ENCODE data around the gene CAMK1G. TPM values are rescaled to one million over a fixed set of nuclear protein-coding genes. Genes with fewer than 3 reads are reported as not detected.

CAMK1G gene
- total and polyA plus RNA-seq, 9 of the 15 experiments (the other 6 are each of a cell fraction or from before 2014, with no cell fraction given) = not detected

DNA sequence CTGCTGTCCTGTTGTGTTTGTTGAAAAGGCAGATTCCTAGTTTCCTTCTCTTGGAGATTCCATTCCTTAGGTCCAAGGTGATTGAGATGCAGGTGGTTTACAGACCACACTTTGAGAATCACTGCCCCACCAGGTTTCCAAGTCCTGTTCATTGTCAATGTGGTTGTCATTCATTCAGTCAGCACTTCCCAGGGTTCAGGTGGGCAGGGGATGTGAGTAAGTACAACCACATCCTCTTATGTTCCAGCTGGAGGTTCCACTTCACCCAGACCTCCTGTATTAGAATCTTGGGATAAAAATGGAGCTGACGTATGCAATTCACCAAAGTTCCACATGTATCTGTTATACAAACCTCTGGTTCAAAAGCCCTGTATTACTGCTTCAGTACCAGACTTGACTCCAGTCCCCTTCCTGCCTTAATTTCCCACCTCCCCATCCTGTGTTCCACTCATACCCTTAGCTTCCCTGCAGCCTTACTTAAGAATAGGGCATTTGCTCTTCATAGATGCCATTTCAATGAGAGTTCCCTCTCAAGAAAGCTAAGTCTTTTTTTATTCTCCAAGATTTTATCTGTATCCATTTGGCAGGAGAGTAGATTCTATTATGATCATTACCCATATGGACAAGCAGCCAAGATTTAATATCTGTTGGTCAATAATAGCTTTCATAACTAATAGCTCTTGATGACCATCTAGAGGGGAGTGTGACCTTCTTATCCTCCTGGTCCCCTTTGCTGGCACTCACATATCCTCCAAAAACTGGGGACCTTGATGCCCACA is 46.0 kb upstream of the CAMK1G start:
- Histone ChIP-seq H3K9me3 (replicated peaks; ENCODE audit: control insufficient read depth, insufficient read depth, low read depth, low read length) (no peaks in the 10 kb centered on the region), H3K36me3 (ENCODE audit: control insufficient read depth, insufficient read depth, low read length) (no peaks in the 10 kb centered on the region), H3K27me3 (ENCODE audit: control insufficient read depth in 2 of 2, insufficient read depth in 2 of 2, low read length in 2 of 2) (no peaks in the 10 kb centered on the region), H3K27ac (ENCODE audit: extremely low read depth, low read depth, low read length) (no peak overlapping the region), H3K4me1 (replicated peaks in 1 of 2; ENCODE audit: control insufficient read depth in 2 of 2, insufficient read depth in 2 of 2, low read length in 2 of 2) (no peaks in the 10 kb centered on the region), H3K79me2 (ENCODE audit: control insufficient read depth, insufficient read depth, low read length) (no peaks in the 10 kb centered on the region), H3K4me3 (no peak overlapping the region), H3K9me1 (ENCODE audit: control insufficient read depth, insufficient read depth, low read length) (no peaks in the 10 kb centered on the region), H2AFZ (ENCODE audit: low read depth, low read length) (no peak overlapping the region), H4K20me1 (replicated peaks; ENCODE audit: control insufficient read depth, insufficient read depth, low read length) (0 out of 2 replicates have a peak, but pooled peaks cover 2% of the 10 kb centered on the region), H3K4me2 (ENCODE audit: insufficient read depth, low read length) (no peak overlapping the region), H3K9ac (ENCODE audit: insufficient read depth in 1 of 2, low read depth in 2 of 2, low read length in 2 of 2) (no peak overlapping the region)
- intact Hi-C loops (cut with micrococcal nuclease) = no loop called here
- ChIA-PET POLR2A (no interaction called here), CTCF (ENCODE audit: low intra/inter-chr PET ratio) (no interaction called here)
- in situ Hi-C loops (cut with MboI) = no loop called here
- ATAC-seq (no peak), FAIRE-seq (no peak), DNase-seq (ENCODE audit: extremely low read depth in 1 of 4, low spot score in 3 of 4) (no peak)
- TF ChIP-seq RBBP5 (IDR thresholded peaks at IDR 0.05; ENCODE audit: borderline replicate concordance, insufficient read depth, low read length, poor library complexity, severe bottlenecking) = no peak
- 0% methylated on average over 1 of the region's 1 CpG for WGBS (ENCODE audit: insufficient coverage, low coverage, missing lambda C conversion rate)
- BruUV-seq (replicated peaks) = no TSS peak

DNA sequence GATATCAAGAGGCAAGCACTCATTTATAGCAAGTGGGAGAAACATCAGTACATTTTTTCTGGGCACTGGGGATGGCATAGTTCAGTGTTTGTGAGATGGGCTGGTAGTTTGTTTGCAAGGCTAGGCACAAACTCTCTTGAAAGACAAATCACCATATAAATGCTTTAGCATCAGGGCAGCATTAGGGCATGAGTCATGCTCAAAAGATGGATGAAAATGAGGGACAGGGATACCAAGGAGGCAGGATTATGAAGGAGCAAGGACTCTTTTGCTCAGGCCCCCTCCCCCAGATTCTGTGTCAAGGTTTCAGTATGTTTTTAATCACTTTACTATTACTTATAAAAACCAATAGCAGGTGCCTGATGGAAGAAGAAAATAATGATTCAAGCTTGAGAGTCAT is 43.9 kb upstream of the CAMK1G start:
- H3K4me1 ChIP-seq (replicated peaks in 1 of 2; ENCODE audit: control insufficient read depth in 2 of 2, insufficient read depth in 2 of 2, low read length in 2 of 2) = no peaks in the 10 kb centered on the region
- ATAC-seq (no peak), FAIRE-seq (no peak), DNase-seq (ENCODE audit: extremely low read depth in 1 of 4, low spot score in 3 of 4) (no peak)
- H3K27ac ChIP-seq (ENCODE audit: extremely low read depth, low read depth, low read length) = no peak overlapping the region
- H3K79me2 ChIP-seq (ENCODE audit: control insufficient read depth, insufficient read depth, low read length) = no peaks in the 10 kb centered on the region
- H3K36me3 ChIP-seq (ENCODE audit: control insufficient read depth, insufficient read depth, low read length) = no peaks in the 10 kb centered on the region
- in situ Hi-C loops (cut with MboI) = no loop called here
- H3K9me3 ChIP-seq (replicated peaks; ENCODE audit: control insufficient read depth, insufficient read depth, low read depth, low read length) = no peaks in the 10 kb centered on the region
- H2AFZ ChIP-seq (ENCODE audit: low read depth, low read length) = no peak overlapping the region
- ChIA-PET CTCF (ENCODE audit: low intra/inter-chr PET ratio) (no interaction called here), POLR2A (no interaction called here)
- no peaks in the 10 kb centered on the region; a peak in 1 of 5 replicates for H3K27me3 ChIP-seq (ENCODE audit: control insufficient read depth in 2 of 2, insufficient read depth in 2 of 2, low read length in 2 of 2)
- H3K9ac ChIP-seq (ENCODE audit: insufficient read depth in 1 of 2, low read depth in 2 of 2, low read length in 2 of 2) = no peak overlapping the region
- H3K4me3 ChIP-seq = no peak overlapping the region
- no TSS peak for BruUV-seq (replicated peaks)
- no peaks in the 10 kb centered on the region for H3K9me1 ChIP-seq (ENCODE audit: control insufficient read depth, insufficient read depth, low read length)
- intact Hi-C loops (cut with micrococcal nuclease) = no loop called here
- H3K4me2 ChIP-seq (ENCODE audit: insufficient read depth, low read length) = no peak overlapping the region
- 0 out of 2 replicates have a peak, but pooled peaks cover 2% of the 10 kb centered on the region for H4K20me1 ChIP-seq (replicated peaks; ENCODE audit: control insufficient read depth, insufficient read depth, low read length)
- TF ChIP-seq, protein P1, sequence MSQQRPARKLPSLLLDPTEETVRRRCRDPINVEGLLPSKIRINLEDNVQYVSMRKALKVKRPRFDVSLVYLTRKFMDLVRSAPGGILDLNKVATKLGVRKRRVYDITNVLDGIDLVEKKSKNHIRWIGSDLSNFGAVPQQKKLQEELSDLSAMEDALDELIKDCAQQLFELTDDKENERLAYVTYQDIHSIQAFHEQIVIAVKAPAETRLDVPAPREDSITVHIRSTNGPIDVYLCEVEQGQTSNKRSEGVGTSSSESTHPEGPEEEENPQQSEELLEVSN (IDR thresholded peaks at IDR 0.05; ENCODE audit: borderline replicate concordance in 1 of 2, extremely low read depth in 1 of 2, insufficient read depth in 1 of 2, insufficient read length in 1 of 2, low read depth in 1 of 2, low read length in 1 of 2, poor library complexity in 1 of 2, severe bottlenecking in 1 of 2) = no peak
- TF ChIP-seq CXXC5 (CRISPR knock-in tag; IDR thresholded peaks at IDR 0.05) (no peak), EHMT2 (IDR thresholded peaks at IDR 0.05) (no peak), GATAD2B (IDR thresholded peaks at IDR 0.05; ENCODE audit: borderline replicate concordance) (no peak), SAFB2 (IDR thresholded peaks at IDR 0.05; ENCODE audit: borderline replicate concordance, low read depth, low read length, severe bottlenecking) (no peak), SNRNP70 (optimal IDR thresholded peaks at IDR 0.05; ENCODE audit: low read depth, low read length) (no peak), TGIF2 (CRISPR knock-in tag; IDR thresholded peaks at IDR 0.05) (no peak), RAD21 (CRISPR knock-in tag; conservative IDR thresholded peaks at IDR 0.05 in 1 of 2, IDR thresholded peaks at IDR 0.05 in 1 of 2) (no peak), ZC3H11A (IDR thresholded peaks at IDR 0.05; ENCODE audit: low read depth, low read length) (no peak)
- TF ChIP-seq, protein P2, sequence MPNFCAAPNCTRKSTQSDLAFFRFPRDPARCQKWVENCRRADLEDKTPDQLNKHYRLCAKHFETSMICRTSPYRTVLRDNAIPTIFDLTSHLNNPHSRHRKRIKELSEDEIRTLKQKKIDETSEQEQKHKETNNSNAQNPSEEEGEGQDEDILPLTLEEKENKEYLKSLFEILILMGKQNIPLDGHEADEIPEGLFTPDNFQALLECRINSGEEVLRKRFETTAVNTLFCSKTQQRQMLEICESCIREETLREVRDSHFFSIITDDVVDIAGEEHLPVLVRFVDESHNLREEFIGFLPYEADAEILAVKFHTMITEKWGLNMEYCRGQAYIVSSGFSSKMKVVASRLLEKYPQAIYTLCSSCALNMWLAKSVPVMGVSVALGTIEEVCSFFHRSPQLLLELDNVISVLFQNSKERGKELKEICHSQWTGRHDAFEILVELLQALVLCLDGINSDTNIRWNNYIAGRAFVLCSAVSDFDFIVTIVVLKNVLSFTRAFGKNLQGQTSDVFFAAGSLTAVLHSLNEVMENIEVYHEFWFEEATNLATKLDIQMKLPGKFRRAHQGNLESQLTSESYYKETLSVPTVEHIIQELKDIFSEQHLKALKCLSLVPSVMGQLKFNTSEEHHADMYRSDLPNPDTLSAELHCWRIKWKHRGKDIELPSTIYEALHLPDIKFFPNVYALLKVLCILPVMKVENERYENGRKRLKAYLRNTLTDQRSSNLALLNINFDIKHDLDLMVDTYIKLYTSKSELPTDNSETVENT (CRISPR knock-in tag; IDR thresholded peaks at IDR 0.05) = no peak
